Activated T-helper 1 cell treated with Interleukin-2 at 50 U/mL for 16 hours (primary cell): ENCODE measurements around the gene UQCC5.

Experiments used
- DNase-seq: peaks from one replicate; pipeline ENCODE4 v3.0.0-alpha.2; 2020; ENCODE audit warnings: low read depth

The UQCC5 gene

DNA sequence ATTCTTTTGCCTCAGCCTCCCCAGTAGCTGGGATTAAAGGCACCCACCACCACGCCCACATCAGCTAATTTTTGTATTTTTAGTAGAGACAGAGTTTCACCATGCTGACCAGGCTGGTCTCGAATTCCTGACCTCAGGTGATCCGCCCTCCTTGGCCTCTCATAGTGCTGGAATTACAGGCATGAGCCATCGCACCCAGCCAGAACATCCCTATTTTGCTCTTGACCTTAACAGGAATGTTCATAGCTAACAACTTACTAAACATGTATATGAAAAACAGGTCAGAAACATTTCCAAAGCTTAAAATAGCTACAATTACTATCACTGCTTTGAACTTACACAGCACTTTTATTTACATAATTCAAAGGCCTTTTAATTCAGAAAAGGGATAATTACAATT lies 33.7 kb downstream of the UQCC5 start:
- no peak for DNase-seq

DNA sequence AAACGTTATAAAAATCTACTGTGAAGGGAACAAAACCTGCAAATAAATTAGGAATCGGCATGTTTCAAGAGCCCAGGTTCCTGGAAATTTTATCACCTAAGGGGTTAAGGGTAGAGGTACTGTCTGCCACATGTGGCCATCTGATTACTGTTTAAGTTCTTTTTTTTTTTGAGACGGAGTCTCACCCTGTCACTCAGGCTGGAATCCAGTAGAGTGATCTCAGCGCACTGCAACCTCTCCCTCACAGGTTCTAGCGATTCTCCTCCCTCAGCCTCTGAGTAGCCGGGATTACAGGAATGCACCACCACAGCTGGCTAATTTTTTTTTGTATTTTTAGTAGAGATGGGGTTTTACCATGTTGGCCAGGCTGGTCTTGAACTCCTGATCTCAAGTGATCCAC lies 35.8 kb downstream of the UQCC5 start:
- DNase-seq: no peak

DNA sequence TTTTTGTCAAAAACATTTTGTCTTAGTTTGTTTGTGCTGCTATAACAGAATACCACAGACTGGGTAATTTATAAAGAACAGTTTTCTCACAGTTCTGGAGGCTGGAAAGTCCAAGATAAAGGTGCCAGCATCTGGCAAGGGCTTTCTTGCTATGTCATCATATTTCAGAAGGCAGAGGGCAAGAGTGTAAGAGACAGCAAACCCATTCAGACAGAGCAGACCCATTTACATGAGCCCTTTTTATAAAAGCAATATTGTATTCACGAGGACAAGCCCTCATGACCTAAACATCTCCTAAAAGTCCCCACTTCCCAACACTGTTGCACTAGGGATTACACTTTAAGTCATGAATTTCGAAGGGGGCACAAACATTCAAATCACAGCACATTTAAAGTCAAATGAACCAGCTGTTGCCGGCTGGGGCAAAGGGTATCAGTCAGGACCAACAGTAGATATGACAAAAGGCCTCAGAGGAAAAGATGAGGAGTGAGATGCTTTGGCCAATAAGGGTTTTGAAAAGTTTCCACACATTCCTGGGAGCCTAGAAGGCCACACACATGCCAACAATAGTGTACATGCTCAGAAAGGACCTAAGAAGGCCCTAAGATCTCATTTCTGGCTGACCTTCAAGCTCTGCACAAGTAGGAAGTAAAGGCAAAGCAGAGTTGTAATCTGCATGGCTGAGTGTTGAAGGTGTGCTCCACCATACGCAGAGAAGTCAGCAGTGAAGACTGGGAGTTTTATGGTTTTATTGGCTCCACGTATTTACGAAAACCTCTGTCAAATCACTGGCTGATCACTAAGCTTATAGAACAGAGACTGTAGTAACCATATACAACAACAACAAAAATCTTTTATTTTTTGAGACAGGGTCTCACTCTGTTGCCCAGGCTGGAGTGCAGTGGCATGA lies 37.9 kb downstream of the UQCC5 start:
- no peak for DNase-seq
